Peyer's patch (tissue), 4 donors: ENCODE measurements around the gene AOPEP. TPM values are rescaled to one million over a fixed set of nuclear protein-coding genes. Genes with fewer than 3 reads are reported as not detected.

Source experiments
- DNase-seq, 3 donors: peaks; one replicate each; pipeline ENCODE4 v3.0.0-alpha.2; 2017 to 2019
- H3K27ac ChIP-seq, 4 donors: fragments of 200-600 bp; sonication (generic); one replicate each; pipeline ENCODE4 v1.5.1; 2016 to 2019
- H3K27me3 ChIP-seq, 2 donors: fragments of 200-600 bp; sonication (generic); one replicate each; pipeline ENCODE4 v1.5.1; 2019
- H3K36me3 ChIP-seq, 3 donors: fragments of 200-600 bp; sonication (generic); one replicate each; pipeline ENCODE4 v1.5.1; 2016 to 2019
- H3K4me1 ChIP-seq, 4 donors: fragments of 200-600 bp; sonication (generic); one replicate each; pipeline ENCODE4 v1.5.1; 2016 to 2019
- H3K4me3 ChIP-seq, 4 donors: fragments of 200-600 bp; sonication (generic); 1 replicate in 3 of 4; 2 replicates in 1 of 4; pipeline ENCODE4 v1.5.1; 2016 to 2019; ENCODE audit warnings: mild to moderate bottlenecking in 1 of 4
- H3K9me3 ChIP-seq, 4 donors: fragments of 200-600 bp; sonication (generic); one replicate each; pipeline ENCODE4 v1.5.1; 2016 to 2019; ENCODE audit warnings: mild to moderate bottlenecking in 1 of 4
- POLR2A ChIP-seq, 2 donors: fragments of 450-650 bp; IDR thresholded peaks; one replicate each; pipeline ENCODE4 v1.5.1; 2017; ENCODE audit warnings: antibody characterized with exemption in 2 of 2, mild to moderate bottlenecking in 2 of 2, moderate library complexity in 2 of 2
- total RNA-seq, 4 donors: library from RNA; depleted of rRNA; stranded (reverse); fragments of >200 nt; gene quantifications; one replicate each; pipeline ENCODE4 v1.1.0, GENCODE V29; 2016
- TF ChIP-seq, protein P1 (sequence below), 6 experiments: fragments of 450-650 bp in 4 of 6; fragments of 200-600 bp in 2 of 6; sonication (generic) in 1 of 6; IDR thresholded peaks; one replicate each; pipeline ENCODE4 v1.5.1; 2017 to 2019; ENCODE audit warnings: antibody characterized with exemption in 6 of 6, mild to moderate bottlenecking in 3 of 6, moderate library complexity in 1 of 6

The AOPEP gene
- total RNA-seq, 4 donors from 2014 or later = 83.5 to 272 (median 117) TPM

DNA sequence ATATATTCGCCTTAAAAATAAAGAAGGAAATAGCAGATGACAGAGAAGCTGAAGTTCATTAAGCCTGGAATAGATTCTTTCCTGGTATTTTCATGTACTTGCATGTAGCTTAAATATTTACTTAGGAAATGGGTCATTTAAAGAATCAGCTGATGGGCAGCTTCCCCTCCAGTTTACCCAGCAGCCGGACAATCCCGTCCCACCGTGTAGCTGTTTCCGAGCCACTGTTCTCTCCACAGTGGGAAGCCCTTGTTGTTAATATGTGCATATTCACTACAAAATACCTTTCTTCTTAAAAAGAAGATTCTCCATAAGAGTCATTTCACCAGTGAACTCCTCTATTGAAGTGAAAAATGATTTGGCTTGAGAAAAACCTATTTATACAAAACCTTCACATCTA, 404.0 kb downstream of the AOPEP start:
- TF ChIP-seq, protein P1, sequence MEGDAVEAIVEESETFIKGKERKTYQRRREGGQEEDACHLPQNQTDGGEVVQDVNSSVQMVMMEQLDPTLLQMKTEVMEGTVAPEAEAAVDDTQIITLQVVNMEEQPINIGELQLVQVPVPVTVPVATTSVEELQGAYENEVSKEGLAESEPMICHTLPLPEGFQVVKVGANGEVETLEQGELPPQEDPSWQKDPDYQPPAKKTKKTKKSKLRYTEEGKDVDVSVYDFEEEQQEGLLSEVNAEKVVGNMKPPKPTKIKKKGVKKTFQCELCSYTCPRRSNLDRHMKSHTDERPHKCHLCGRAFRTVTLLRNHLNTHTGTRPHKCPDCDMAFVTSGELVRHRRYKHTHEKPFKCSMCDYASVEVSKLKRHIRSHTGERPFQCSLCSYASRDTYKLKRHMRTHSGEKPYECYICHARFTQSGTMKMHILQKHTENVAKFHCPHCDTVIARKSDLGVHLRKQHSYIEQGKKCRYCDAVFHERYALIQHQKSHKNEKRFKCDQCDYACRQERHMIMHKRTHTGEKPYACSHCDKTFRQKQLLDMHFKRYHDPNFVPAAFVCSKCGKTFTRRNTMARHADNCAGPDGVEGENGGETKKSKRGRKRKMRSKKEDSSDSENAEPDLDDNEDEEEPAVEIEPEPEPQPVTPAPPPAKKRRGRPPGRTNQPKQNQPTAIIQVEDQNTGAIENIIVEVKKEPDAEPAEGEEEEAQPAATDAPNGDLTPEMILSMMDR (IDR thresholded peaks at IDR 0.05) = no peak
- no peak for TF ChIP-seq POLR2A (IDR thresholded peaks at IDR 0.05)
- H3K36me3 ChIP-seq = no peaks in the 10 kb centered on the region
- no peaks in the 10 kb centered on the region for H3K9me3 ChIP-seq
- no peak for DNase-seq
- peak overlapping the region in 2 of 4 donors; percentile 5 to 14 for H3K27ac ChIP-seq
- H3K4me1 ChIP-seq = peaks cover 0 to 14% (median 0%) of the 10 kb centered on the region in 4 donors
- no peak overlapping the region for H3K4me3 ChIP-seq
- no peaks in the 10 kb centered on the region for H3K27me3 ChIP-seq

DNA sequence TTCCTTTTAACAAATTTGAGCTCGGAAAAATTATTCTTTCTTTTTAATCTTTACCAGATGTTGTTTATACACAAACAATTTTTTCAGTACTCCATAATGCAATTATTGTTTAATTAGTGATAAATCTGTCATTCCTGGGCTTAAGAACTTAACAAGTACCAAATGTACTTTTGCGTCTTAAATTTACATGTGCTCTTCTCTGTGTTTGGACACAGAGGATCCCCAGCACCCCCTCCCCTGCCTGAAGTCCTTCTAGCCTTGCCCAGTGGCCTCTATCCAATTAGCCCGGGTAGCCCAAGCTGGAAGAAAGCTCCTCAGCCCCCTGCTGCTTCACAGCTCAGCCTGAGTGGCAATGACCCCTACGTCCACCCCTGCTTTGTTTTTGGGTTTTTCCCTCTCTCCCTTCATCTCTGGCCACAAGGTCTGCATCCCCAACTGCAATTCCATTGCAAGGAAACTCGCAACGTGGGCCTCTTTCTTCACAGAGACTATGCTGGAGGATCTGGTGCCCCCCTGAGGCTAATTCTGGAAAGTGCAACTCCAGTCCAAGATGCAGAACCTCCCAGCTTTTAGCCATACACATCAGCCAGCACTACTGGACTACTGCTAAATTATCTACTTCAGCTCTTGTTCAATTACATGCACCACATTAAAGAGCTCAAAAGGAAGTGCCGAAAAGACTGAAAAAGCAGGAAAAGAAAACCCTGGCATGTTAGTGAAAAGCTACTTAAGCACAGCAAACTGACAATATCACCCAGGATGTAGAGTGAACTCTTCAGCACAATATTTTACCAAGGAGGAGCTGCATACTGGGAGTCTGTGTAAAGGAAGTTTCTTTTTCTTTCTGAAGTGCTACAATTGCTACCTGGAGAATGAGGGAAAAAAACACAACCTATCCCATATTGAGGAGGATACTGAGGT, 404.8 kb downstream of the AOPEP start:
- DNase-seq = peak; percentile 35 to 83 (median 66)
- H3K4me1 ChIP-seq = peaks cover 0 to 14% (median 0%) of the 10 kb centered on the region in 4 donors
- no peak for TF ChIP-seq POLR2A (IDR thresholded peaks at IDR 0.05)
- TF ChIP-seq, protein P1 (IDR thresholded peaks at IDR 0.05) = peak; percentile 21 to 84 (median 76)
- H3K36me3 ChIP-seq = no peaks in the 10 kb centered on the region
- H3K9me3 ChIP-seq = no peaks in the 10 kb centered on the region
- H3K27ac ChIP-seq = peak overlapping the region in 3 of 4 donors; percentile 10 to 14 (median 12)
- no peak overlapping the region for H3K4me3 ChIP-seq
- no peaks in the 10 kb centered on the region for H3K27me3 ChIP-seq

DNA sequence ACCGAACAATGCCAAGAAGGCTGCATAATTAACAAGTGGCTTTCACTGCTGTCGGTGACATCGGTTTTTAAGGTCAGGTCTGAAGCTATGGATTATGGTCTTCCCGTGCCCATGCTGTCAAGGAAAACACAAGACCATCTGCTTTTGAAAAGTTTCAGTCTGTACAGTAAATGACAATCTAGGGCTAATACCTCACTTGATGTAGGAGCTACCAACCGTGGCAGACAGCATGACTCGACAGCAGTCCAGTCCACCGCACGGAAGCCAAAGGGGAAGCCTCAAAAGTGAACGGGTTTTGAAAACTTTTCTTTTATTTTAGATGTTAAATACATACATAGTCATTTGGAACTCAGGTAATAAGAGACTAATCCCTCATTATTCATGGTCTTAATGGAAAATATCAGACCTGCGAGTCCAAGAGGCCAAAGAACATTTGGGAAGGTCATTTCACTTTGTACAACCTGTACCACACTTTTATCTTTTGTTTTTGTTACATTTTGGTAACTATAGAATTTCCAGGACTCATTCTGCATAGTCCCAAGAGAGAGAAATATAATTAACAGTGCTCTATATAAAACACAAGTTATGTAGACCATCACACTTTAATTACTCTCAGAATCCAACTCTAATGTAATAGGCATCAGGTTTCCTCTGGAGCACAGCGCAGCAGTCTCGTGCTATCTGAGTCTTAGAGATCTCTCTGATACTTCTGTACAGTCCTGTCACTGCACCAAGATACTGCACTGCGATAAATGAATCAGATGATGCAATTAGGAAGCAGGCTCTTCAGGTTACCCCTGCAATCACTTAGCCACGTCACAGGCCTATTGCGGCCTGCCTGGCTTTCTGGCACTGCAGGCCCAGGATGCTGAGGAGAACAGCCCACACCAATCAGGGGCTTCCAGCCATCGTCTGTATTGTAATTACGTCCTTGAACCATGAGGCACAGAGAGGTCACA, 406.1 kb downstream of the AOPEP start:
- DNase-seq = no peak
- H3K27ac ChIP-seq = peak overlapping the region in 2 of 4 donors; percentile 28 to 41
- H3K27me3 ChIP-seq = no peaks in the 10 kb centered on the region
- peaks cover 0 to 10% (median 0%) of the 10 kb centered on the region in 4 donors for H3K4me1 ChIP-seq
- no peak overlapping the region for H3K4me3 ChIP-seq
- no peaks in the 10 kb centered on the region for H3K36me3 ChIP-seq
- H3K9me3 ChIP-seq = no peaks in the 10 kb centered on the region
- TF ChIP-seq, protein P1 (IDR thresholded peaks at IDR 0.05) = no peak
- TF ChIP-seq POLR2A (IDR thresholded peaks at IDR 0.05) = no peak

DNA sequence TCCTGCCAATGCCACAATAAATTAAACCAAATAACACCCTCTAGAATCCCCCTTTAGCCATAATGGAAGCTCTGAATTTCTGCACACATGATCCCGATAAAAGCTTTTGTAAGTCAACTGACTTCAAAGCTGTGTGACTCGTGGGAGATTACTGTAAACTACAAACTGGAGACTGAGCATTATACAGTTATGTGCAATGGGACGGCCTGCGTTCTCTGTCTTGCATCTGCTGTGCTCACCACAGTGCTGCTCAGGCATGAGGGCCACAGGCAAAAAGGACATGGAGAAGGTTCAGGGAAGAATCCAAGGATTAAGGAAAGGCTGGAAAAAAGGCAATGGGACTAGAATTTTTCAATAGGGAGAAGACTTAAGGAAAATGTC, 406.8 kb downstream of the AOPEP start:
- DNase-seq = no peak
- H3K36me3 ChIP-seq = no peaks in the 10 kb centered on the region
- H3K4me1 ChIP-seq = peaks cover 0 to 8% (median 0%) of the 10 kb centered on the region in 4 donors
- peak overlapping the region in 2 of 4 donors; percentile 28 to 41 for H3K27ac ChIP-seq
- TF ChIP-seq, protein P1 (IDR thresholded peaks at IDR 0.05) = no peak
- no peak for TF ChIP-seq POLR2A (IDR thresholded peaks at IDR 0.05)
- H3K4me3 ChIP-seq = no peak overlapping the region
- H3K27me3 ChIP-seq = no peaks in the 10 kb centered on the region
- H3K9me3 ChIP-seq = no peaks in the 10 kb centered on the region

DNA sequence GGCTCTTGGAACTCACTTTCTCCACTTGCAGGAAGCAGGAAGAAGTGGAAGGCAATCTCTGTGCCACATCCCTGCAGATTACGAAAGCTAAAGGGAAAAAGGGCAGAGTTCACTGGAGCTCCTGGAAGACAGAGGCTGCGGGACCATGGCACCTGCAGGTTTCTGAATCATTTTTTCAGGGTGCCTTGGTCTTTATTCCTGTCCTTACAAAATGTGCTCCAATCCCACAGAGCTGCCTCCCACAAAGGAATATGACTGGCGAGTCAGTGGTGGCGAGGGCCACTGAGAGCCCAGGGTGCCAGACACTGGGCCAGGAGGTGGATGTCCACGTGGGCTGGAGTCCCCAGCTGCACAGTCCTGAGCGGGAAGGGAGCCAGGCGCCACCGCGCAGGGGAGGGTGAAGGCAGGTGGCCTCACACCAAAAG, 408.0 kb downstream of the AOPEP start:
- DNase-seq = peak in 1 of 3 donors; percentile 68
- Histone ChIP-seq H3K4me3 (no peak overlapping the region), H3K36me3 (no peaks in the 10 kb centered on the region), H3K27ac (peak overlapping the region in 2 of 4 donors; percentile 34 to 60), H3K9me3 (no peaks in the 10 kb centered on the region), H3K4me1 (peaks cover 0 to 8% (median 0%) of the 10 kb centered on the region in 4 donors), H3K27me3 (no peaks in the 10 kb centered on the region)
- TF ChIP-seq POLR2A (IDR thresholded peaks at IDR 0.05) = peak in 1 of 2 donors; percentile 3
- TF ChIP-seq, protein P1 (IDR thresholded peaks at IDR 0.05) = peak in 1 of 6 experiments; percentile 12
